ENCODE results near the gene PTMA.

DNA sequence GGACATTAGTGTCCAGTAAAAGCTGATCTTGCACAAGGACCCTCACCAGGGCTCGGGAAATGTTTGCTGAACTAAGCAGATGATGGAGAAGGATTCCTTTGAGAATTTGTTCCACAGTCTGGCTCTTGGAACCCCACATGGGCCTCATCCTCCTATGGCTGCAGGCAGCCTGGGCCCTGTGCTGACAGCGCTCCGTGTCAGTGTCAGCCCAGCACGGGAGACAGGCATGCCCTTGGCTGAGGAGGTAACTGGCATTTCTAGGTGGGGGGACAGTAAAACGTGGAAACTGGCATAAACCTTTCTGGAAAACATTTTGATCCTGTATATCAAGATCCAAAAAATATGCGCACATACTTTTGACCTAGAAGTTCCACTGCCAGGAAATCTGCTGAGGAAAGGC lies 10.5 kb downstream of the PTMA start:
- TF ChIP-seq ZNF274 (IDR thresholded peaks at IDR 0.05; ENCODE audit: low read depth, low read length) (no peak), RAD21 (IDR thresholded peaks at IDR 0.05; ENCODE audit: low read depth) (no peak), POLR2AphosphoS5 (IDR thresholded peaks at IDR 0.05; ENCODE audit: low read depth, low read length) (no peak), SIN3A (IDR thresholded peaks at IDR 0.05; ENCODE audit: low read depth) (no peak), EZH2 (IDR thresholded peaks at IDR 0.05) (no peak), FOSL1 (IDR thresholded peaks at IDR 0.05; ENCODE audit: low read depth) (no peak), EZH2phosphoT487 (IDR thresholded peaks at IDR 0.05; ENCODE audit: borderline replicate concordance) (no peak), POLR2A (IDR thresholded peaks at IDR 0.05; ENCODE audit: borderline replicate concordance, extremely low read depth, insufficient read depth, insufficient read length) (no peak)
- TF ChIP-seq, protein P1, sequence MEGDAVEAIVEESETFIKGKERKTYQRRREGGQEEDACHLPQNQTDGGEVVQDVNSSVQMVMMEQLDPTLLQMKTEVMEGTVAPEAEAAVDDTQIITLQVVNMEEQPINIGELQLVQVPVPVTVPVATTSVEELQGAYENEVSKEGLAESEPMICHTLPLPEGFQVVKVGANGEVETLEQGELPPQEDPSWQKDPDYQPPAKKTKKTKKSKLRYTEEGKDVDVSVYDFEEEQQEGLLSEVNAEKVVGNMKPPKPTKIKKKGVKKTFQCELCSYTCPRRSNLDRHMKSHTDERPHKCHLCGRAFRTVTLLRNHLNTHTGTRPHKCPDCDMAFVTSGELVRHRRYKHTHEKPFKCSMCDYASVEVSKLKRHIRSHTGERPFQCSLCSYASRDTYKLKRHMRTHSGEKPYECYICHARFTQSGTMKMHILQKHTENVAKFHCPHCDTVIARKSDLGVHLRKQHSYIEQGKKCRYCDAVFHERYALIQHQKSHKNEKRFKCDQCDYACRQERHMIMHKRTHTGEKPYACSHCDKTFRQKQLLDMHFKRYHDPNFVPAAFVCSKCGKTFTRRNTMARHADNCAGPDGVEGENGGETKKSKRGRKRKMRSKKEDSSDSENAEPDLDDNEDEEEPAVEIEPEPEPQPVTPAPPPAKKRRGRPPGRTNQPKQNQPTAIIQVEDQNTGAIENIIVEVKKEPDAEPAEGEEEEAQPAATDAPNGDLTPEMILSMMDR (IDR thresholded peaks at IDR 0.05 in 2 of 3, conservative IDR thresholded peaks at IDR 0.05 in 1 of 3; ENCODE audit: borderline replicate concordance in 1 of 3, insufficient read depth in 1 of 3, low read depth in 2 of 3, low read length in 2 of 3), result no peak
- TF ChIP-seq, protein P2, sequence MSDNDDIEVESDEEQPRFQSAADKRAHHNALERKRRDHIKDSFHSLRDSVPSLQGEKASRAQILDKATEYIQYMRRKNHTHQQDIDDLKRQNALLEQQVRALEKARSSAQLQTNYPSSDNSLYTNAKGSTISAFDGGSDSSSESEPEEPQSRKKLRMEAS (IDR thresholded peaks at IDR 0.05), result no peak
